Thyroid gland (tissue), 4 donors: ENCODE measurements around the gene NBL1.

Source experiments
- CTCF ChIP-seq, 6 experiments: fragments of 200-600 bp in 3 of 6; fragments of 450-650 bp in 3 of 6; sonication (generic) in 3 of 6; IDR thresholded peaks; one replicate each; pipeline ENCODE4 v1.5.1; 2016 to 2019; ENCODE audit warnings: antibody characterized with exemption in 6 of 6, mild to moderate bottlenecking in 2 of 6, inconsistent platforms in 1 of 6, moderate library complexity in 1 of 6
- POLR2A ChIP-seq, 2 donors: fragments of 450-650 bp; IDR thresholded peaks; one replicate each; pipeline ENCODE4 v1.6.1; 2017; ENCODE audit warnings: antibody characterized with exemption in 2 of 2, mild to moderate bottlenecking in 2 of 2, moderate library complexity in 1 of 2

- TF ChIP-seq POLR2A (IDR thresholded peaks at IDR 0.05), result no peak
- TF ChIP-seq CTCF (IDR thresholded peaks at IDR 0.05), result no peak
Measured at GRCh38 chr1:19648689-19649088, 4.6 kb downstream of the NBL1 start.
